ENCODE results near the gene MED7.

- TF ChIP-seq, protein P1, sequence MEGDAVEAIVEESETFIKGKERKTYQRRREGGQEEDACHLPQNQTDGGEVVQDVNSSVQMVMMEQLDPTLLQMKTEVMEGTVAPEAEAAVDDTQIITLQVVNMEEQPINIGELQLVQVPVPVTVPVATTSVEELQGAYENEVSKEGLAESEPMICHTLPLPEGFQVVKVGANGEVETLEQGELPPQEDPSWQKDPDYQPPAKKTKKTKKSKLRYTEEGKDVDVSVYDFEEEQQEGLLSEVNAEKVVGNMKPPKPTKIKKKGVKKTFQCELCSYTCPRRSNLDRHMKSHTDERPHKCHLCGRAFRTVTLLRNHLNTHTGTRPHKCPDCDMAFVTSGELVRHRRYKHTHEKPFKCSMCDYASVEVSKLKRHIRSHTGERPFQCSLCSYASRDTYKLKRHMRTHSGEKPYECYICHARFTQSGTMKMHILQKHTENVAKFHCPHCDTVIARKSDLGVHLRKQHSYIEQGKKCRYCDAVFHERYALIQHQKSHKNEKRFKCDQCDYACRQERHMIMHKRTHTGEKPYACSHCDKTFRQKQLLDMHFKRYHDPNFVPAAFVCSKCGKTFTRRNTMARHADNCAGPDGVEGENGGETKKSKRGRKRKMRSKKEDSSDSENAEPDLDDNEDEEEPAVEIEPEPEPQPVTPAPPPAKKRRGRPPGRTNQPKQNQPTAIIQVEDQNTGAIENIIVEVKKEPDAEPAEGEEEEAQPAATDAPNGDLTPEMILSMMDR (IDR thresholded peaks at IDR 0.05) = no peak
- no peak for TF ChIP-seq POLR2A (IDR thresholded peaks at IDR 0.05)
These were observed 10.4 kb downstream of the MED7 start for GRCh38 chr5:157132281-157132612.

Data from sigmoid colon (tissue), 3 donors.